ENCODE measurements around the gene GREB1.

GRCh38 chr2:11676640-11677039, 142.8 kb downstream of the GREB1 start:
- no peak for TF ChIP-seq CTCF (IDR thresholded peaks at IDR 0.05)
- no peak for TF ChIP-seq POLR2AphosphoS5 (IDR thresholded peaks at IDR 0.05)
- TF ChIP-seq EP300 (IDR thresholded peaks at IDR 0.05; ENCODE audit: low read depth): no peak
